Measurements from ENCODE around the gene TMEM253.
A peak's percentile ranks its signal among the peaks of the same experiment; 100 is the strongest.

Gene TMEM253

GRCh38 chr14:21077672-21078071, 23.2 kb upstream of the TMEM253 start:
- no peak overlapping the region for H3K4me3 Mint-ChIP-seq
- intact Hi-C loops (cut with micrococcal nuclease), result no loop called here

GRCh38 chr14:21078287-21078686, 22.6 kb upstream of the TMEM253 start:
- Mint-ChIP-seq H3K36me3 (ENCODE audit: low read depth) (peaks cover 100% of the 10 kb centered on the region), H3K4me3 (no peak overlapping the region), H3K27me3 (no peaks in the 10 kb centered on the region), H3K4me1 (ENCODE audit: low read depth) (peaks cover 47% of the 10 kb centered on the region), H3K27ac (no peak overlapping the region), H3K9me3 (no peaks in the 10 kb centered on the region)
- intact Hi-C loops (cut with micrococcal nuclease), result no loop called here

More at GRCh38 chr14:21077672-21078071, 23.2 kb upstream of the TMEM253 start:
- H3K27ac Mint-ChIP-seq, result no peak overlapping the region
- H3K9me3 Mint-ChIP-seq, result no peaks in the 10 kb centered on the region
- H3K36me3 Mint-ChIP-seq (ENCODE audit: low read depth), result peaks cover 100% of the 10 kb centered on the region
- H3K27me3 Mint-ChIP-seq, result no peaks in the 10 kb centered on the region
- H3K4me1 Mint-ChIP-seq (ENCODE audit: low read depth), result peaks cover 48% of the 10 kb centered on the region

- Mint-ChIP-seq H3K4me3 (no peak overlapping the region), H3K36me3 (ENCODE audit: low read depth) (peaks cover 100% of the 10 kb centered on the region), H3K4me1 (ENCODE audit: low read depth) (peaks cover 45% of the 10 kb centered on the region), H3K9me3 (no peaks in the 10 kb centered on the region), H3K27me3 (no peaks in the 10 kb centered on the region), H3K27ac (no peak overlapping the region)
- intact Hi-C loops (cut with micrococcal nuclease), result no loop called here
Measured at GRCh38 chr14:21078726-21079125, 22.1 kb upstream of the TMEM253 start.

- Mint-ChIP-seq H3K9me3 (no peaks in the 10 kb centered on the region), H3K36me3 (ENCODE audit: low read depth) (peaks cover 100% of the 10 kb centered on the region), H3K27me3 (no peaks in the 10 kb centered on the region), H3K4me1 (ENCODE audit: low read depth) (peaks cover 45% of the 10 kb centered on the region), H3K27ac (no peak overlapping the region), H3K4me3 (no peak overlapping the region)
- intact Hi-C loops (cut with micrococcal nuclease), result no loop called here
Measured at GRCh38 chr14:21081521-21082142, 19.2 kb upstream of the TMEM253 start.

GRCh38 chr14:21083565-21084325, 17.1 kb upstream of the TMEM253 start:
- Mint-ChIP-seq H3K4me3 (no peak overlapping the region), H3K36me3 (ENCODE audit: low read depth) (peaks cover 100% of the 10 kb centered on the region), H3K9me3 (no peaks in the 10 kb centered on the region), H3K27me3 (no peaks in the 10 kb centered on the region), H3K27ac (no peak overlapping the region), H3K4me1 (ENCODE audit: low read depth) (peaks cover 54% of the 10 kb centered on the region)
- intact Hi-C loops (cut with micrococcal nuclease), result no loop called here

- intact Hi-C loops (cut with micrococcal nuclease), result no loop called here
- Mint-ChIP-seq H3K27me3 (no peaks in the 10 kb centered on the region), H3K4me3 (no peak overlapping the region), H3K4me1 (ENCODE audit: low read depth) (peaks cover 57% of the 10 kb centered on the region), H3K9me3 (no peaks in the 10 kb centered on the region), H3K36me3 (ENCODE audit: low read depth) (peaks cover 100% of the 10 kb centered on the region), H3K27ac (no peak overlapping the region)
Measured at GRCh38 chr14:21084396-21084795, 16.5 kb upstream of the TMEM253 start.

GRCh38 chr14:21084998-21085853, 15.6 kb upstream of the TMEM253 start:
- Mint-ChIP-seq H3K27me3 (no peaks in the 10 kb centered on the region), H3K4me3 (no peak overlapping the region), H3K4me1 (ENCODE audit: low read depth) (peaks cover 61% of the 10 kb centered on the region), H3K9me3 (no peaks in the 10 kb centered on the region), H3K36me3 (ENCODE audit: low read depth) (peaks cover 100% of the 10 kb centered on the region), H3K27ac (peak overlapping the region; percentile 55)
- intact Hi-C loops (cut with micrococcal nuclease), result no loop called here

GRCh38 chr14:21086908-21087293, 14.0 kb upstream of the TMEM253 start:
- Mint-ChIP-seq H3K27me3 (no peaks in the 10 kb centered on the region), H3K4me1 (ENCODE audit: low read depth) (peaks cover 73% of the 10 kb centered on the region), H3K27ac (peak overlapping the region; percentile 8), H3K9me3 (no peaks in the 10 kb centered on the region), H3K4me3 (no peak overlapping the region), H3K36me3 (ENCODE audit: low read depth) (peaks cover 100% of the 10 kb centered on the region)
- intact Hi-C loops (cut with micrococcal nuclease), result loop anchor here (1.0 kb wide), 1 partner anchor 16 kb away; no protein-coding TSS in a partner anchor

- peaks cover 72% of the 10 kb centered on the region for H3K4me1 Mint-ChIP-seq (ENCODE audit: low read depth)
- peak overlapping the region; percentile 55 for H3K27ac Mint-ChIP-seq
- intact Hi-C loops (cut with micrococcal nuclease), result loop anchor here (1.0 kb wide), 1 partner anchor 16 kb away; no protein-coding TSS in a partner anchor
- no peak overlapping the region for H3K4me3 Mint-ChIP-seq
- no peaks in the 10 kb centered on the region for H3K27me3 Mint-ChIP-seq
- peaks cover 100% of the 10 kb centered on the region for H3K36me3 Mint-ChIP-seq (ENCODE audit: low read depth)
- no peaks in the 10 kb centered on the region for H3K9me3 Mint-ChIP-seq
Measured at GRCh38 chr14:21087294-21088091, 13.4 kb upstream of the TMEM253 start.

- intact Hi-C loops (cut with micrococcal nuclease), result no loop called here
- H3K36me3 Mint-ChIP-seq (ENCODE audit: low read depth), result peaks cover 99% of the 10 kb centered on the region
- H3K27ac Mint-ChIP-seq, result peak overlapping the region; percentile 24
- H3K9me3 Mint-ChIP-seq, result no peaks in the 10 kb centered on the region
- H3K27me3 Mint-ChIP-seq, result no peaks in the 10 kb centered on the region
- H3K4me1 Mint-ChIP-seq (ENCODE audit: low read depth), result peaks cover 75% of the 10 kb centered on the region
- H3K4me3 Mint-ChIP-seq, result no peak overlapping the region
Measured at GRCh38 chr14:21088687-21089086, 12.2 kb upstream of the TMEM253 start.

GRCh38 chr14:21089271-21089670, 11.6 kb upstream of the TMEM253 start:
- Mint-ChIP-seq H3K4me3 (no peak overlapping the region), H3K9me3 (no peaks in the 10 kb centered on the region), H3K27me3 (no peaks in the 10 kb centered on the region), H3K36me3 (ENCODE audit: low read depth) (peaks cover 93% of the 10 kb centered on the region), H3K27ac (peak overlapping the region; percentile 24), H3K4me1 (ENCODE audit: low read depth) (peaks cover 76% of the 10 kb centered on the region)
- intact Hi-C loops (cut with micrococcal nuclease), result no loop called here

- peaks cover 73% of the 10 kb centered on the region for H3K4me1 Mint-ChIP-seq (ENCODE audit: low read depth)
- no peaks in the 10 kb centered on the region for H3K27me3 Mint-ChIP-seq
- no peaks in the 10 kb centered on the region for H3K9me3 Mint-ChIP-seq
- intact Hi-C loops (cut with micrococcal nuclease), result loop anchor here (2.0 kb wide), 1 partner anchor 15 kb away; no protein-coding TSS in a partner anchor
- H3K4me3 Mint-ChIP-seq, result no peak overlapping the region
- H3K36me3 Mint-ChIP-seq (ENCODE audit: low read depth), result peaks cover 88% of the 10 kb centered on the region
- no peak overlapping the region for H3K27ac Mint-ChIP-seq
Measured at GRCh38 chr14:21089877-21090193, 11.0 kb upstream of the TMEM253 start.

- peak overlapping the region; percentile 2 for H3K27ac Mint-ChIP-seq
Measured at GRCh38 chr14:21090194-21090939, 10.5 kb upstream of the TMEM253 start.

More at GRCh38 chr14:21090194-21090939, 10.5 kb upstream of the TMEM253 start:
- no peaks in the 10 kb centered on the region for H3K27me3 Mint-ChIP-seq
- no peaks in the 10 kb centered on the region for H3K9me3 Mint-ChIP-seq
- intact Hi-C loops (cut with micrococcal nuclease), result loop anchor here (2.0 kb wide), 1 partner anchor 14 kb away; no protein-coding TSS in a partner anchor
- H3K4me1 Mint-ChIP-seq (ENCODE audit: low read depth), result peaks cover 68% of the 10 kb centered on the region
- H3K36me3 Mint-ChIP-seq (ENCODE audit: low read depth), result peaks cover 82% of the 10 kb centered on the region
- no peak overlapping the region for H3K4me3 Mint-ChIP-seq
